ENCODE data around the gene GNL1.

GRCh38 chr6:30557683-30557981 is 1.3 kb upstream of the GNL1 start:
- TF ChIP-seq HMBOX1 (IDR thresholded peaks at IDR 0.05) (peak; percentile 88; the same call in 1 of the 2 replicates), PATZ1 (CRISPR knock-in tag; IDR thresholded peaks at IDR 0.05; ENCODE audit: borderline replicate concordance) (no peak), EGR1 (conservative IDR thresholded peaks at IDR 0.05) (no peak), CTCF (IDR thresholded peaks at IDR 0.05 in 2 of 3, conservative IDR thresholded peaks at IDR 0.05 in 1 of 3; ENCODE audit: insufficient read depth in 2 of 3, low read depth in 1 of 3, low read length in 3 of 3) (no peak), POLR2AphosphoS5 (IDR thresholded peaks at IDR 0.05; ENCODE audit: control insufficient read depth, insufficient read depth, low read depth, low read length) (no peak), KLF13 (tag; IDR thresholded peaks at IDR 0.05; ENCODE audit: borderline replicate concordance, low read depth) (no peak), HES1 (IDR thresholded peaks at IDR 0.05; ENCODE audit: low read depth) (no peak), ZNF639 (CRISPR knock-in tag; conservative IDR thresholded peaks at IDR 0.05 in 1 of 2, IDR thresholded peaks at IDR 0.05 in 1 of 2) (no peak), POLR2A (conservative IDR thresholded peaks at IDR 0.05) (no peak)

Measured in K562 (cell line).